ENCODE results near the gene FYB1.

FYB1 gene

GRCh38 chr5:39055768-39056398 is 163.5 kb downstream of the FYB1 start:
- no peak for DNase-seq (ENCODE audit: low read depth in 3 of 3)

Data from stimulated activated CD4-positive, alpha-beta T cell treated with anti-CD3 and anti-CD28 coated beads, TNF-alpha, amount 100 ng/mL, for 24 hours (primary cell).